Measurements from ENCODE around the gene RHOXF1.
"Not testable (repeated sequence)": the region's sequence is repeated elsewhere in the genome, so short reads cannot be mapped to it uniquely, and the experiment has no call there.

The RHOXF1 gene

DNA sequence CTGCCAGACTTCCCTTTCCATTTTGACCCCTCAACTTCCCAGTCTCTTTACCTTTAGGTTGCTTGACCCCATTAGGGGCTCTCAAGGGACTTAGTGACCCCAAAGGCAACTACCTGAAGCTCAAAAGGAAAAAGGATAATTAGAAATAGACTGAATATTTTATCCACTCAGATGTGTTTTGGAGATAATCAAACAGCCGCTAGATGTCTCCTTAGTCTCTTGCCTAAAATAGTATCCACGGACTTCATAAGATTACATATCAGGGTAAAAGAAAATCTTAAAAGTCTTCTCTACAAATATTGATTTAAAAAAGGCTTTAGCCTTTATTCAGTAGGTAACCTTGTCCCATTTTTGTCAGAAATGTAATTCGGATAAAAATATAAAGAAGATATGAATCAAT lies 21.7 kb upstream of the RHOXF1 start:
- TF ChIP-seq, protein P1, sequence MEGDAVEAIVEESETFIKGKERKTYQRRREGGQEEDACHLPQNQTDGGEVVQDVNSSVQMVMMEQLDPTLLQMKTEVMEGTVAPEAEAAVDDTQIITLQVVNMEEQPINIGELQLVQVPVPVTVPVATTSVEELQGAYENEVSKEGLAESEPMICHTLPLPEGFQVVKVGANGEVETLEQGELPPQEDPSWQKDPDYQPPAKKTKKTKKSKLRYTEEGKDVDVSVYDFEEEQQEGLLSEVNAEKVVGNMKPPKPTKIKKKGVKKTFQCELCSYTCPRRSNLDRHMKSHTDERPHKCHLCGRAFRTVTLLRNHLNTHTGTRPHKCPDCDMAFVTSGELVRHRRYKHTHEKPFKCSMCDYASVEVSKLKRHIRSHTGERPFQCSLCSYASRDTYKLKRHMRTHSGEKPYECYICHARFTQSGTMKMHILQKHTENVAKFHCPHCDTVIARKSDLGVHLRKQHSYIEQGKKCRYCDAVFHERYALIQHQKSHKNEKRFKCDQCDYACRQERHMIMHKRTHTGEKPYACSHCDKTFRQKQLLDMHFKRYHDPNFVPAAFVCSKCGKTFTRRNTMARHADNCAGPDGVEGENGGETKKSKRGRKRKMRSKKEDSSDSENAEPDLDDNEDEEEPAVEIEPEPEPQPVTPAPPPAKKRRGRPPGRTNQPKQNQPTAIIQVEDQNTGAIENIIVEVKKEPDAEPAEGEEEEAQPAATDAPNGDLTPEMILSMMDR (IDR thresholded peaks at IDR 0.05; ENCODE audit: borderline replicate concordance, insufficient read depth, low read depth, low read length): no peak
- no peak overlapping the region for H3K4me3 ChIP-seq (ENCODE audit: low read depth, low read length)

DNA sequence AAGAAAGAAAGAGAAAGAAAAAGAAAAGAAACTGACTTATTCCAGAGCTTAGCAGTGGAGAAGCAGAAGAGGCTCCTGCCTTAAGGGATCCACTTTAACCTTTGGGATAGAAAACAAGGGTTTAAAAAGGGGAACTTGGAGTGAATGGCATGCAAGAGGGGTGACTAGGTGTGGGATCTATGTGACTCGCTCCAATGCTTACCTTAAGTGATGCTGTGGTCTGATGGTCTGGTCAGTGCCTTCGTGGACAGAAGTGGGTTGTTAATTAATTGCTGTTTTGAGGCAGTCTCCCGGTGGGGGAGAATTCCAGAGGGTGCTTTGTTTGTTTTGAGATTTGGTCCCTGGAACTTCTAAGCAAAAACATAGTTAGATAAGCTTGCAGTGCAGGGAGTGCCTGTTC lies 21.1 kb upstream of the RHOXF1 start:
- H3K4me3 ChIP-seq (ENCODE audit: low read depth, low read length): no peak overlapping the region
- TF ChIP-seq, protein P1 (IDR thresholded peaks at IDR 0.05; ENCODE audit: borderline replicate concordance, insufficient read depth, low read depth, low read length): no peak

DNA sequence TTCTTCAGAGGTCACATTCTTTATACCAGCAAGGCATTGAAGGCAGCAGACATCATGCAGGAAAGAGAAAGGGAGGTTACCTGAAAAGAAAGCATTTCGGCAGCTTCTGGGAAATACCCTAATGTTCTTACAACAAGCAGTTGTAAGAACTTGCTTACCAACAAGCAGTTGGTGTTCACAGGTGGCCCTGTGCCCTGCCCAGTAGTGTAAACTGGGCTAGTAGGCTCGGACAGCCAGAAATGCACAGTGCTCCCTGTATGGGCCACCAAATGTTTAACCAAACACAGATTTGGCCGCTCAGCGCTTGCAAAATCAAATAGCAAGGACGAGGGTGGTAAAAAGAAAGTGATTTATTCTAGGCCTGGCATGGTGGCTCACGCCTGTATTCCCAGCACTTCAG lies 20.4 kb upstream of the RHOXF1 start:
- no peak overlapping the region for H3K4me3 ChIP-seq (ENCODE audit: low read depth, low read length)
- TF ChIP-seq, protein P1 (IDR thresholded peaks at IDR 0.05; ENCODE audit: borderline replicate concordance, insufficient read depth, low read depth, low read length): no peak

DNA sequence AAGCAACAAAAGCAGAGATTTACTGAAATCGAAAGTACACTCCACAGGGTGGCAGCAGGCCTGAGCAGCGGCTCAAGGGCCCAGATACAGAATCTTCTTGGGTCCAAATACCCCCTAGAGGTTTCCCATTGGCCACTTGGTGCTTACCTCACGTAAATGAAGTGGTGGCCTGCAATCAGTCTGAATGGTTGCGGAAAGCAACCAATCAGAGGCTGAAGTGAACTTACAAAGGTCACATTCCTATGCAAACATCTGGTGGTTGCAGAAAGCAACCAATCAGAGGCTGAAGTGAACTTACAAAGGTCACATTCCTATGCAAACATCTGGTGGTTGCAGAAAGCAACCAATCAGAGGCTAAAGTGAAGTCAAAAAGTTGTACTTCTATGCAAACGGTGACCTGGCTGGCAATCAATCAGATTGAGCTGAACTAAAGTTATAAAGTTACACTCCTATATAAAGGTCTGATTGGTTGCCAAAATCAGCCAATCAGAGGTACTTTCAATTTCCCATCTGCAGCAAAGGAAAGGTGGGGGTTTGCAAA lies 12.7 kb upstream of the RHOXF1 start:
- not testable (repeated sequence) for H3K4me3 ChIP-seq (ENCODE audit: low read depth, low read length)

DNA sequence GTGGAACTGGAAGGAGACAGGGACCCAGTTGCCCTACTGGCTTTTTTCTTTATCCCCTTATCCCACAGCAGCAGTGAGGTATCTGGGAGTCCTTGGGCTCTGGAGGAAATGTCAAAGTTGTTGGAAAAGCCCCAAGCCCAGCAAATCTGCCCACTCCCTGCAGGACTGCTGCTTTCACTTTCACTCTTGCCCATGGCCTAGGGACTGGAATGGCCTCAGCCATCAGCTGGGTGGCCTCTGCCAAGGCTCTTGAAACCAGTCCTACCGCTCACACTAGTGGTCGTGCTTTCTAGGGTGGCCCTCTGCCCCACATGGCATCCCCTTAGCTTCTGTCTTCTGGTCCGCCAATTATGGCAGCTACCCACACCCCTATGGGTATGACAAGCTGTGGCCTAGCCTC lies 9.7 kb upstream of the RHOXF1 start:
- TF ChIP-seq, protein P1 (IDR thresholded peaks at IDR 0.05; ENCODE audit: borderline replicate concordance, insufficient read depth, low read depth, low read length): no peak
- no peak overlapping the region for H3K4me3 ChIP-seq (ENCODE audit: low read depth, low read length)

DNA sequence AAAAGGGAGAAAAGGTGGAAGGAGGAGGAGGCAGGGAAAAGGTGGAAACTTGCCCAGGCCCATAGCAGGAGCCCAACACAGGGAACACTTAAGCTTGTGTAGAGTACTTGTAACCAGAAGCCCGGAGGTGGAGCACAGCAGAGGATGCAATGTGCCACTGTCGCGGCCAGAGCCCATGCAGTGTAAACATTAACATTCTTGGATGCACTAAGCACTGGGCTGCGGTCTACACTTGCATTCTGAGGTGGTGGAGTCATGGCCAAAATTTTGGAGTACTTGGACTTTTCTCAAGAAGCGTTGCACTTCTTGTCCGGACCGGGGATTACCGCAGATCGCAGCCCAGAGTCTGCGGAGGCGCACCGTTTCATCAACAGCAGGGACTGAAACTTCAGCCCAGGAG lies 4.5 kb upstream of the RHOXF1 start:
- TF ChIP-seq, protein P1 (IDR thresholded peaks at IDR 0.05; ENCODE audit: borderline replicate concordance, insufficient read depth, low read depth, low read length): no peak
- H3K4me3 ChIP-seq (ENCODE audit: low read depth, low read length): no peak overlapping the region

DNA sequence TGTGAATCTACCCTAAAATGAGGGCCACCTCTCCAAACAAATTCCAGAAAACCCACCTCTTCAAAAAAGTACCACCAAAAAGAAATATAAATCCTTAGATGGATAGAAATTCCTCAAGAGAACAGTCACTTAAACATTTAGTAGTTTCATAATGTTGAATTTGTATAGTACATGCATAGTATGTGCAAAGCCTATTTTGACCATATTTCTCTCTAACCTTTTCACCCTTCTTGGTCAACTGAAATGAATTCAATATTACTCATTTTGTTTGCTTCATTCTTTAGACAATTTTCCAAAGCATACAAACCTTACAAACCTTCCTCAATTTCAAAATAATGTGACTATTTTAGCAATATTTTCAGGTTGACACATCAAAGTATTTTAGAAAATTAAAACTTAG lies 4.1 kb downstream of the RHOXF1 start:
- TF ChIP-seq, protein P1 (IDR thresholded peaks at IDR 0.05; ENCODE audit: borderline replicate concordance, insufficient read depth, low read depth, low read length): no peak
- H3K4me3 ChIP-seq (ENCODE audit: low read depth, low read length): no peak overlapping the region

DNA sequence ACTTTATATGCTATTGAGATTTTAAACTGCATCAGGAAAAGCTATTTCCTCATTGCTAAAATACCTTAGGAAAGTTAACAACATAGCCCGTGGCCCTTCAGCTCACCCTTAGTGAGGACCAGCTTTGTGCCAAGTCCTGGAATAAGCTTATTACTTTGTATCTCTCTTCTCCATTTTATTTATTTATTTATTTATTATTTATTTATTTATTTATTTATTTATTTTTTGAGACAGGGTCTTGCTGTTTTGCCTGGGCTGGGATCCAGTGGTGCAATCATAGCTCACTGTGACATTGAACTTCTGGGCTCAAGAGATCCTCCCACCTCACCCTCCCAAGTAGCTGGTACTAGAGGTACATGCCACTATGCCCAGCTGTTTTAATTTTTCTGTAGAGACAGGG lies 6.3 kb downstream of the RHOXF1 start:
- no peak overlapping the region for H3K4me3 ChIP-seq (ENCODE audit: low read depth, low read length)
- TF ChIP-seq, protein P1 (IDR thresholded peaks at IDR 0.05; ENCODE audit: borderline replicate concordance, insufficient read depth, low read depth, low read length): no peak

DNA sequence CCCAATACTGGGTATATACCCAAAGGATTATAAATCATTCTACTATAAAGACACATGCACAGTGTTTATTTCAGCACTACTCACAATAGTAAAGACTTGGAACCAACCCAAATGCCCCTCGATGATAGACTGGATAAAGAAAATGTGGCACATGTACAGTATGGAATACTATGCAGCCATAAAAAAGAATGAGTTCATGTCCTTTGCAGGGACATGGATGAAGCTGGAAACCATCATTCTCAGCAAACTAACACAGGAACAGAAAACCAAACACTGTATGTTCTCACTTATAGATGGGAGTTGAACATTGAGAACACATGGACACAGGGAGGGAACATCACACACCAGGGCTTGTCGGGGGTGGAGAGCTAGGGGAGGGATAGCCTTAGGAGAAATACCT lies 11.0 kb downstream of the RHOXF1 start:
- H3K4me3 ChIP-seq (ENCODE audit: low read depth, low read length): not testable (repeated sequence)

DNA sequence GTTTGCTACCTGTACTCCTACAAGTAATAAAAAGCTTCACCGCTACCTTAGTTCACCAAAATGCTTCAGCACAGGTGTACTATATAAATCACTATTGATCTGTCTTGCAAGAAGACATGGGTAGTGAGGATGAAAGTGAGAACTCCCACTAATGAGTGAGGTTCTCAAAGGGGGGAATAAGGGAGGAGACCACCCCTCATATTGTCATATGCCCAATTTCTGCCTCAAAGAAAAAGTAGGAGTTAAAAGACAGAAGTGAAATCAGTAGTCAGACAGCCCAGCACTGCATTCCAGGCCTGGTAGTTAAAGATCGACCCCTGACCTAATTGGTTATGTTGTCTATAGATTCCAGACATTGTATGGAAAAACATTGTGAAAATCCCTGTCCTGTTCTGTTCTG lies 14.7 kb downstream of the RHOXF1 start:
- not testable (repeated sequence) for H3K4me3 ChIP-seq (ENCODE audit: low read depth, low read length)
